ENCODE results near the gene PIGQ.

The PIGQ gene

GRCh38 chr16:555528-556473, 14.0 kb upstream of the PIGQ start:
- no peak for DNase-seq (ENCODE audit: low spot score)

- DNase-seq (ENCODE audit: low spot score): no peak
Observed at GRCh38 chr16:556474-557173, 13.1 kb upstream of the PIGQ start.

- DNase-seq (ENCODE audit: low spot score): no peak
Observed at GRCh38 chr16:557463-558297, 12.1 kb upstream of the PIGQ start.

- no peak for DNase-seq (ENCODE audit: low spot score)
Observed at GRCh38 chr16:558298-559020, 11.3 kb upstream of the PIGQ start.

GRCh38 chr16:559021-559380, 10.8 kb upstream of the PIGQ start:
- DNase-seq (ENCODE audit: low spot score): no peak

- DNase-seq (ENCODE audit: low spot score): no peak
Observed at GRCh38 chr16:559411-560203, 10.2 kb upstream of the PIGQ start.

GRCh38 chr16:560204-560700, 9.5 kb upstream of the PIGQ start, which contains the start of gene PRR35:
Gene PRR35, plus strand, starts transcription at chr16:560394. Its CDS starts 2,901 bp downstream, at chr16:563295.
- DNase-seq (ENCODE audit: low spot score): no peak

GRCh38 chr16:560701-561412, 8.9 kb upstream of the PIGQ start:
- DNase-seq (ENCODE audit: low spot score): no peak

GRCh38 chr16:561413-561794, 8.4 kb upstream of the PIGQ start:
- DNase-seq (ENCODE audit: low spot score): no peak

- DNase-seq (ENCODE audit: low spot score): no peak
Observed at GRCh38 chr16:561957-562938, 7.5 kb upstream of the PIGQ start.

- DNase-seq (ENCODE audit: low spot score): no peak
Observed at GRCh38 chr16:563072-563644, 6.6 kb upstream of the PIGQ start.

GRCh38 chr16:564690-565418, 4.9 kb upstream of the PIGQ start:
- DNase-seq (ENCODE audit: low spot score): no peak

GRCh38 chr16:565419-566330, 4.1 kb upstream of the PIGQ start:
- DNase-seq (ENCODE audit: low spot score): no peak

- peak; percentile 87 for DNase-seq (ENCODE audit: low spot score)
Observed at GRCh38 chr16:566475-567372, 3.0 kb upstream of the PIGQ start, which contains the start of gene NHLRC4. Gene NHLRC4, plus strand, starts transcription at chr16:567005. Its CDS starts 1,043 bp downstream, at chr16:568048.

All from hepatic stellate cell (primary cell).